GM12872 (cell line): ENCODE results near the gene SPTBN4.

Source experiments
- TF ChIP-seq, protein P1 (sequence below): IDR thresholded peaks from 3 replicates; pipeline ENCODE4 v1.5.1; 2011; ENCODE audit warnings: low read depth, mild to moderate bottlenecking, low read length, moderate library complexity; ENCODE audit not compliant: insufficient read depth

The SPTBN4 gene

GRCh38 chr19:40502647-40503319, 36.0 kb downstream of the SPTBN4 start:
- TF ChIP-seq, protein P1, sequence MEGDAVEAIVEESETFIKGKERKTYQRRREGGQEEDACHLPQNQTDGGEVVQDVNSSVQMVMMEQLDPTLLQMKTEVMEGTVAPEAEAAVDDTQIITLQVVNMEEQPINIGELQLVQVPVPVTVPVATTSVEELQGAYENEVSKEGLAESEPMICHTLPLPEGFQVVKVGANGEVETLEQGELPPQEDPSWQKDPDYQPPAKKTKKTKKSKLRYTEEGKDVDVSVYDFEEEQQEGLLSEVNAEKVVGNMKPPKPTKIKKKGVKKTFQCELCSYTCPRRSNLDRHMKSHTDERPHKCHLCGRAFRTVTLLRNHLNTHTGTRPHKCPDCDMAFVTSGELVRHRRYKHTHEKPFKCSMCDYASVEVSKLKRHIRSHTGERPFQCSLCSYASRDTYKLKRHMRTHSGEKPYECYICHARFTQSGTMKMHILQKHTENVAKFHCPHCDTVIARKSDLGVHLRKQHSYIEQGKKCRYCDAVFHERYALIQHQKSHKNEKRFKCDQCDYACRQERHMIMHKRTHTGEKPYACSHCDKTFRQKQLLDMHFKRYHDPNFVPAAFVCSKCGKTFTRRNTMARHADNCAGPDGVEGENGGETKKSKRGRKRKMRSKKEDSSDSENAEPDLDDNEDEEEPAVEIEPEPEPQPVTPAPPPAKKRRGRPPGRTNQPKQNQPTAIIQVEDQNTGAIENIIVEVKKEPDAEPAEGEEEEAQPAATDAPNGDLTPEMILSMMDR = no peak

DNA sequence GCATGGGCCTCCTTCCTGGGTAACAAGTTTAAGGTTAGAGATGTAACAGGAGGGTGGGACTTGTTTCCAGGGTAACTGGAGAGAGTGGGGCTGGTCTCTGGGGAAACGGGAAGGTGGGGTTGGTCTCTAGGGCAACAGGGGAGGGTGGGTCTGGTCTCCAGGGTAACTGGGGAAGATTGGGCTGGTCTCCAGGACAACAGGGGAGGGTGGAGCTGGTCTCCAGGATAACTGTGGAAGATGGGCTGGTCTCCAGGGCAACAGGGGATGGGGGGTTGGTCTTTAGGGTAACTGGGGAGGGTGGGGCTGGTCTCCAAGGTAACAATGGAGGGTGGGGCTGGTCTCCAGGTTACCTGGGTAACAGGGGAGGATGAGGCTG, 36.5 kb downstream of the SPTBN4 start:
- TF ChIP-seq, protein P1 = no peak

GRCh38 chr19:40506099-40506498, 39.3 kb downstream of the SPTBN4 start:
- TF ChIP-seq, protein P1 = no peak

GRCh38 chr19:40507892-40508291, 41.1 kb downstream of the SPTBN4 start:
- TF ChIP-seq, protein P1 = no peak

- TF ChIP-seq, protein P1 = no peak
Observed at GRCh38 chr19:40508739-40509260, 42.0 kb downstream of the SPTBN4 start.

GRCh38 chr19:40510526-40511115, 43.8 kb downstream of the SPTBN4 start:
- TF ChIP-seq, protein P1 = no peak

GRCh38 chr19:40511487-40511886, 44.7 kb downstream of the SPTBN4 start:
- TF ChIP-seq, protein P1 = no peak
